HG03025 (cell line): ENCODE measurements around the gene OTOP2.

Experiments used
- ATAC-seq: cut with Tn5 transposase; IDR thresholded peaks from one replicate; pipeline ENCODE4 v1.9.1; 2021; ENCODE audit warnings: mild to moderate bottlenecking, moderate library complexity; ENCODE audit not compliant: unreplicated experiment, low FRiP score

The OTOP2 gene

DNA sequence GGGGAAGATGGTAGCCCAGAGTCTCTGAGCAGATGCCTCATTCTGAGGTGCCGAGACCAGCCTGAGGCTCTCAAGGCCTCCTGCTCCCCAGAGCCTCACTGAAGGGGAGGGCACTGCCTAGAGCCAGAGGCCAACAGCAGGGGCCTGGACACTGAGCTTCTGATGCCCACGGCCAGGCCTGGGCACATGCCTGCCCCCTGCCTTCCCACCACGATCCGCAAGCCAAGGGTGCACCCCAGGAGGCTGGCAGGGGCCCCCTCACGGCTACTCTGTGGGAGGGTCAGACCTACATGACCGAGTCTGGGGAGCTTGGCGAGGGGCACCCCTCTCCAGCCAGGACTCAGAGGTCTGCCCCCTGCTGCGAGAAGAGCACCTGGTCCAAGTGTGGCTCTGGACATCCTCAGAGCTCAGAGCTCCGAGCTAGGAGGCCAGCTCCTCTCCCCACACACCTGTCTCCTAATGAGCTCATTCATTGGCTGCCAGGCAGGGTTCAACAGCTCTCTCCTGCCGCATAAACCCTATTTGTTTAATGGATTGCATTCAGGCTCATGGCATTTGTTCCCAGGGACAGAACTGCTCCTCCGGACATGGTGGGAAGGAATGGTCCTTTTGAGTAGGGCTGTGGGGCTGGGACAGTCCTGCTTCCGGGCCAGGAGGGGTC is 25.5 kb downstream of the OTOP2 start:
- ATAC-seq, result no peak

DNA sequence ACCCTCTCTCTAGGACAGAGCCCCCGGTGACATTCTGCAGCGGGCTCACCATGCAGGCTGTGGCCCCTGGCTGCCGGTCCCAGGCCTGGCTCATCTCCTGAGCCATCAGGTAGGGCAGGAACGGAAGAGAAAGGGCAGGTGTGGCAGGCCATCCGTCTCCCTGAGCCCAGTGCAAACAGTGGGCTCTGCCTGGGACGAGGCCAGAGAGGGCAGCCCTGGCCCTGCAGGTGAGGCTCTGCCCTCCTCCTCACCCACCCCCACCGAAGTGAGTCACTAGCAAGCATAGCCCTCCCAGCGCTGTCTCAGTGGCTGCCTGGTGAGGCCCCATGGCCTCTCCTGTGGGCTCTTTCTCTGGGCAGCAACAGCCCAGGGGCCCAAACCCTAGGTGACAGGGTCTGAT is 26.1 kb downstream of the OTOP2 start:
- no peak for ATAC-seq

DNA sequence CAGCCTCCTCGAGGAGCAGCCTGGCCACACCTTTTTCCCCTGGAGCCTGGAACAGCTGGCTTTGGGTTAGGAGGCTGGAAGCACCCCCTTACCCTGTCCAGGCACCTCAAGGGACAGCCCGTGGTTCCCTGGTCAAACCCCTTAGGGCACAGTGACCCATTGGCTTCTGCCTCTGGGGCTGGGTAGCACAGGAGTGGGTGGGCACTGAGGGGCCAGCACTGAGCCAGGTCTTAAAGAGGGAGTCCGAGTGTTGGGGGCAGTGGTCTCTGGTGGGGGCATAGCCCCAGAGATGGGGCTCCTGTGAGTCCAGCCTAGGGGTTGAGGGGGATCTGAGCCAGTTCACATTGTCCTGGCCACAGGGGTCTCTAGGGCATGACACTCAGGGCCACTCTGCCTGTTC is 27.0 kb downstream of the OTOP2 start:
- ATAC-seq, result no peak

DNA sequence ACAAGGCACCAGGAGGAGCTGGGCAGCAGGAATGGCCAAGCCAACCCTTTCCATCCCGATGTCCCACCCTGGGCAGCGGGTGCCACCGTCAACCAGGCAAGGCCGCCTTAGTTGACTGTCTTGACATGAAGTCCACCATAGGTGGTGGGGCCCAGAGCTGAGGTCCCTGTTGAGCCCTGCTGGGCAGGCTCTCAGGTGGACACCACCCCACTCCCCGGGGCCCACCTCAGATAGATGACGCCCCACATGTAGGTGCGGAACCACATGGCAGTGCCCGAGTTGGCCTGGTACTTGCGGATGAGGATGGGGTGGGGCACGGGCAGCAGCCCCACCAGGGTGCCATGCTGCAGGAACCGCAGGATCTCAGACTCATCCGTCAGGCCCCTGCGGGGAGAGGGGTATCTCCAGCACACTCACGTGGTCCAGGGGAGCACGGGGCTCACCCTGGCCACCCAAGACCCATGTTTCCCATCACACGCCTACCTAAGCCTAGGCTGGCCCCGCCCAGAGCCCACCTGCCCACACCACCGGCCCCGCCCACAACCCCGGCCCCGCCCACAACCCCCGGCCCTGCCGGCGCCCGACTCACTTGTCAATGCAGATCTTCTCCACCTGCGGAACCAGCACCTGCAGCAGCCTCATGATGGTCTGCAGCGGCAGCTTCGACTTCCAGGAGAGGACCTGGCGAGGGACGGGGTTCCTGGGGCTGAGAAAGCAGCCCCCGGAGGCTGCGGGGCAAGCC is 27.8 kb downstream of the OTOP2 start:
- ATAC-seq, result no peak

DNA sequence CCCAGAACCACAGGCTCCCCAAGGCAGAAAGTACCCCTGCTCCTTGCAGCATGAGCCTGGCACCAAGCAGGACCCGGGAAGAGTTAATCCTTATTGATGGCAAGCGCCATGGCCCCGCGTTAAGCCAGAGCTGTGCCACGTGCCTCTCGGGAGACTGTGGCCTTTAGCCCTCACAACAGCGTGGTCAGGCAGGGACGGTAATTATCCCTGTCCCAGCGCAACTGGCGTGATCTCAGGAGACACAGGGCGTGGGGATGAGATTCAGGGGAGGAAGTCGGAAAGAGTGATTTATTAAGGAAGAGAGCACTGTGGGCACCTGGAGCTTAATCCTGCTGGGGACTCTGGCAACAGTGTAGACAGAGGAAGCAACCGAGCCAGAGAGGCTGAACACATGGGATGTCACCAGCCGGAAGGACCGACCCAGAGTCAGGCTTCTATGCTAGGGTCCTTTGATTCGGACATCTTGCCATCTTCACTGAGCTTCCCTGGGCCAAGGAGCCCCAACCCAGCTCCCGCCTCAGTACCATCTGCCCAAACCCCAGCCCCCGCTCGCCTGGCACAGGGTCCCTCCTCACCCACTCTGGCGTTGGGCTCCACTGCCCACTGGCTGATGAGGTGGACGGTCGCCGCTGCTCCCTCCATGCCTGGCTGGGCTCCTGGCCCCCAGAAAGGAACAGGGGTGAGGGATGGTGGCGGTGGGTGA is 28.5 kb downstream of the OTOP2 start:
- no peak for ATAC-seq

DNA sequence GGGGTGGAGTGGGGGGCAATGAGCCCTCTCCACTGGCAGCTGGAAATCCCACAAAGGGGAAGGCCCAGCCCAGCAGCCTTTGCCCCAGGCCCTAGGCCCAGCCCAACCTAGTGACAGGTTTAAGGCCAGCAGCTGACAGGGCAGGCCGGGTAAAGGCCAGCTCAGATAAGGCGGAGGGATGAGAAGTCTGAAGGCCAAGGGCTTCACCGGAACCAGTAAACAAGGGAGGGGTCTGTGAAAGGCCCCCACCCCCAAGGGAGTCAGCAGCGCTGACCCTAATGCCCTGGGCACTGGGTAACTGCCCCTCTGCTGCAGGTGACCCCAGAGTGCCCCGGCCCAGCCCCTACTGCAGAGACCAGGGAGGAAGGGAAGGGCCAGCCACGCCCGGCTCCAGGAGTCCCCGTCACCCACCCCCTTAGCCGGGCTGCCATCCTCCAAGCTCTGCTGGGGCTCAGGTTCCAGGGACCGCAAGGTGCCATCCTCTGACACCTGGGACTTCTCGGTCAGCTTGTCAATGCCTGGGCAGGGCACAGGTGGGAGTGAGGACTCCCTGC is 29.1 kb downstream of the OTOP2 start:
- ATAC-seq, result no peak

DNA sequence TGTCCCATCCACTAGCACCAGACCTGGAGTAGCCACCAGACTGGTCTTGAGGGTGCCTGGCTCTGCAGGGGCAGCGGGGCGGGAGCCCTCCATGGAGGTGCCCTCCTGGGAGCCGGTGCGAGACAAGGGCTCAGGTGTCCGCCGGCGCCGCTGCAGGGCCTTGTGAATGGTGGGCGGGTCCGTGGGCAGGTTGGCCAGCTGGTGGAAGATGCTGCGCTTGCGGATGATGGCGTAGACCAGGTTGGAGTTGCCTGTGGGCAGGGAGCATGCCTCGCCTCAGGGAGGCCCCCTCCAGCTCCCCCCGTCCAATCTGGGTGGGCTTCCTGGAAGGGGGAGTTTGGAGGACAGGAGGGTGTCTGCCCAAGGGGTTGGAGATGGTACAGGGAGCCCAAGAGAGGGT is 30.0 kb downstream of the OTOP2 start:
- no peak for ATAC-seq

DNA sequence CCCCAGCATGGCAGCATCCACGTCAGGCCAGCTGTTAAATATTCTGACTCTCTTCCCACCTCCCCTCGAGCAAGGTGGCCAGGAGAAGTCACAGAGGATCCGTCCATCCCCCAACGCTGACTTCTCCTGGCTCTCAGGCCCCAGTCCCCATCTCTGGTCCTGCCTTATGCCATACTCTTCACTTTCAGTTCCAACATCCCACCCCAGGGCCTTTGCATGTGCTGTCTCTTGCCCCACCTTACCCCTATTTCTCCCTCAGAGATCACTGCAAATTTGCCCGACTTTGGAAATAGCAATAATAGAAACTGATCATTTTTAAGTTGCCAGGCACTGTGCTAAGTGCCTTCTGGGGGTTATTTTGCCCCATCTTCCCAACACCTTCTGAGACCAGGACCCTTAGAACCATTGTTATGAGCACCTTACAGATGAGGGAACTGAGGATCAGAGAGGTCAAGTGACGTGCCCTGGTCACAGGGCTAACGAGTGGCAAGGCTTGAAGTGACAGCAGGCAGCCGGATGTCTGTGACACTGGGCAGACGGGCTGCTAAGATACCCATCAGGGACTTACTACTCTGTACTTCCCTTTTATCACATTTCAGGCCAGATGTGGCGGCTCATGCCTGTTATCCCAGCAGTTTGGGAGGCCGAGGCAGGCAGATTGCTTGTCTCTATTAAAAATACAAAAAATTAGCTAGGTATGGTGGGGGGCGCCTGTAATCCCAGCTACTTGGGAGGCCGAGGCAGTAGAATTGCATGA is 30.8 kb downstream of the OTOP2 start:
- no peak for ATAC-seq

DNA sequence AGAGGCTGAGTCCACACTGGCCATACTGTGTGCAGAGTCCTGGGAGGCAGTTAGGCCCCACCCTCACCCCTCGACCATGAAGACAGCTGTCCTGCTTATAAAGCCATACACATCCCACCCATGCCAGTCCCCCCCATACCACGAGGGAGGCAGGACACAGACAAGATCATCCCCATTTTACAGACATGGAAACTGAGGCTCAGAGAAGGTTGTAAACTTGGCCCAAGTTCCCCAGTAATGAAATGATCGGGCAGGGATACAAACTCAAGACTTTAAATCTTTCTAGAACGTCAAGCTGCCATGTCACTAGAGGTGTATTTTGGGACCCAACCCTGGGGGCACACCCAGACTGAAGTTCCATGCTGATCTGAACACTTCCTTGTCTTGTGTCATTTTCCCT is 32.0 kb downstream of the OTOP2 start:
- ATAC-seq, result no peak

DNA sequence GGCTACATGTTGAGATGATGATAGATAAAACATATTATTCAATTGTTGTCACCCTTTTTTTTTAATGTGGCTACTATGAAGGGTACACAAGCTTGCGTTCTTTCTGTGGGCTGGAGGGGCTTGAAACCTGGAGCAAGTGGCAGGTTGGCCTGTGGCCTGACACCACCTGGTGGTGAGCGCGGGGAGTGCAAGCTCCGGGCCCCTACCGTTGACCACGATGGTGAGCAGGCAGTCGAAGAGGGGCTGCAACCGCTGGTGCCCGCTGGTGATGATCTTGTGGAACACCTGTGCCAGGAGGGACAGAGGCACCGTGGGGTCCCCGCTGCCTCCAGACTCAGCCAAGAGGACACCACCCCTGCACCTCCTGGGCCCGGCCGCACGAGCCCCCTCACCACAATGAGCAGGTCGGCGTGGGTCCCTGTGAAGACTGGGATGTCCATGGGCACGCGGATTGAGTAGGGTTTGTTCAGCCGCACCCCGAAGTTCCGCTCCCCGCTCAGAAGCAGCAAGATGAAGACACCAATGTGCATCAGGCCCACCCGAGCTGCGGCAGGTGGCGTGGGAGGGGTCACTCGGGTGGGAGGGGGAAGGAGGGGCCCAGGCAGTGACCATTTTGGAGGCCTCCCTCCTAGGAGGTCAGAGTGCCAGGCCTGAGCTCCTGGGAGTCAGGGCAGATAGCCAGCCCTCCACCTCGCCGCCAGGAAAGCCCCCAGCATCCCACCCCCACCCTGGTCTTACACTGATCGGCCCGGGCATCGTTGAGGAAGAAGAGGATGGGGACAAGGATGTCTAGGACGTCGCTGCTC is 34.1 kb downstream of the OTOP2 start:
- no peak for ATAC-seq

DNA sequence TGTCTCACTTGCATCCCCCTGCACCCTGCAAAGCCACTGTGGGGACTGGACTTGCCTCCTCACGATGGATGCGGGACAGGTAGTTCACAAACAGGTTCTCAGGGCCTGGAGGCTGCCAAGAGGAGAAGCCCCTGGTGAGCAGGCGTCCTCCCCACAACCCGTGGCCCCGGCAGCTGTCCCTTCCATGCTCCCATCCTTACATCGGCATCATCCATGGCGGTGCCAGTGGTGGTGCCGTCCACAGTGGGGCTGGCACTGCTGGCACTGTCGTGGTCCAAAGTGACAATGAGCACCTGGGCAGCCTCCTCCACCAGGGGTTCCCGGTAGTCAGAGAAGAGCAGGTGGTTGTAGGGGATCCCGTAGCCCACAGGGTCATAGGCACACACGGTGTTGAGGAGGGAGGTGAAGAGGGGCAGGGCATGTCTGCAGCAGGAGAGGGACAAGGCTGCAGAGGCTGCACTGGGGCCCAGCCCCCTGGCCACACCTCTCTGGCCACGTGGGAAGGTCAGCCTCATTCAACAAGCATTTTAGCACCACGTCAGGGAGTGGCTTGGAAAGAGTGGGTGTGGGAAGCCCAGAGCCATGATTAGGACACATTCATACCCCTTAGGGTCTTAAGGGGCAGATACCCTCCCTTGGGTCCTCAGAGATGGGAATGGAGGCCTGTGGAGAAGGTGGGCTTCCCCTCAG is 35.9 kb downstream of the OTOP2 start:
- ATAC-seq, result no peak

DNA sequence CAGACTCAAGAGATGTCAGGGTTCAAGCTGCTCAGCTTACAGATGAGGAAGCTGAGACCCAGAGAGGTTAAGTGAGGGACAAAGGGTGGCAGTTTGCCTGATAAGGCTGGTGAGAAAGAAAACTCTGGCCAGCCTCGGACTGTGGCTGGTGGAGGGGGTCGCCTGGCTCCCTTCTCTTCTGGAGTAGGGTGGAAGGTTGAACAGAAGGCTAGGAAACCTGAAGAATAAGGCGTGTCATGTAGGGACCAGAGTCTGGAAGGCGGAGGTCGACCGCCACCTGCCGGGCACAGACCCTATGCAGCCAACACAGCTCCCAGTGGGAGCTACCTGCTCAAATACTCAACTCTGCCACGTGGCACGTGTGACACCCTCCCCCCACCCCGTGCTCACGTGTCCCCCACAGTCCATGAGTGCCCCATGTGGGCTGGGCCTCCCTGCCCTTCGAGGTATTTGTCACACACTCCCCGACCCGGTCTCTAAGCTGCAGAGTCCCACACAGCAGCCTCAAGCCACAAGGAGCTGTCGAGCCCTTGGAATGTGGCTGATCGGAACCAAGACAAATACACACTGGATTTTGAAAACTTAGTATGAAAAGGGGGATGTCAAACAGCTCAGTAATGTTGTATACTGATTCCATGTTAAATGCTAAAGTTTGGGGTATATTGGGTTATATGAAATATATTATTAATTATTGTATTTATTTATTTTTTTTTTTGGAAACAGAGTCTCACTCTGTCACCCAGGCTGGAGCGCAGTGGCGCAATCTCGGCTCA is 36.7 kb downstream of the OTOP2 start:
- no peak for ATAC-seq

DNA sequence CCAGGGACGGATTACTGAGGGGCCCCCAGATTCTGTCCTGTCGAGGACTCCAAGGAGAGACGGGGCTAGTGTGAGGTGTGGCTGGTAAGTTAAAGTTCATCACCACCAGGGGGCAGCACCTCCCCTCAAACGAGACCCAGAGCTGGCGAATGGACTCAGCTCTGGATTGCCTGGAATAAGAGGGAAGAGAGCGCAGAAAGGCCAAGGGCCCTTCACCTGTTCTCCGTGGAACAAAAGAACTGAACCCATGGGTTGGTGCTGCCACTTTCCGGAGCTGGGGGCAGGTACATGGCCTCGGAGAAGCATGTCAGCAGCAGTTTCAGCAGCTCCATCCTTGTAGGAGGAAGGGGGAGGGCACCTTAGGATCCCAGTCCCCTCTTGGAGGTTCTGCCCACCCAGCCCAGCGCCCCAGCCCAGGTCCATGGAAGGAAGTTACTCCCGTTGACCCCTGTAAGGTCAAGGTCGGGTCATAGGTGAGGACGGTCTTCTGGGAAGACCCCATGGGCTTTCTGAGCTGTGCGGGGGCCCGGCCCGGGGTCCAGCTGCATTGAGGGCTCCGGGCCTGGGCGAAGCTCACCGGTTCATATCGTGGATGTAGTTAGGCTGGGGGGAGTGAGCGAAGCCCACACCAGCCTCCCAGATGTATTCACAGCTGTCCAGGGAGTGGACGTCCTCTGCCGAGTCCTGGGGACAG is 37.7 kb downstream of the OTOP2 start:
- no peak for ATAC-seq

DNA sequence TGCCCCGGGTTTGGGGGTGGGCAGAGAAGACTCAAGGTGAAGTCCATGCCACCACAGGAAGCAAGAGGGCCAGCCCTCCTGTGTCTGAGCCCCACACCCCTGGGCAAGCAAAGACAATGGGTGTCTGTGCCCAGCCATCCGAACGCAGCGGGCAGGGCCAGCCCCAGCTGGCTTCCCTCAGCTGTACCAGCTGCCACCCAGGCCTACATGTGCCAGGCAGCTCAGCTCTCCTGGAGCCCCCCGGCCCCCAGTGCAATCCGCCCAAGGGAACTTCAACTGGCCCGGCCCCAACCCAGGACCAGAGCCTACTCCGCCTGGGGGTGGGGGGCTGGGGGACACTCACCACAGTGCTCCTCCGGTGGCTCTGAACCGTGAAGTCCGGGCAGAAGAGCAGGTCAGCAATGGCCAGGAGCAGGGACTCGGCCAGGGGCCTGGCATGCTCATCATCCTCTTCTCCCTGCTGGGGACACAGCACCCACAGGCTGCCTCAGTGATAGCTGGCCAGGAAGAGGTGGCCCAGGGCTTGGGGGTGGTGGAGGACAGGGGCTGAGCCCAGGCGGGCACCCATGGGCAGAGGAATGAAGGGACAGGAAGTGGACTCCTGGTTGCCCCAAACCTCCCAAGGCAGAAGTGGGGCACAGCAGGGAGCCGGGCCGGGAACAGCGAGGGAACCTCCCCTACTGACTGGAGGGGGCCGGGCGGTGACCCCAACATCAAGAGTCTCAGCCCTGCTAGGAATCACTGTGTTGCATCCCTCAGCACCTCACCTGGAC is 38.7 kb downstream of the OTOP2 start:
- no peak for ATAC-seq

DNA sequence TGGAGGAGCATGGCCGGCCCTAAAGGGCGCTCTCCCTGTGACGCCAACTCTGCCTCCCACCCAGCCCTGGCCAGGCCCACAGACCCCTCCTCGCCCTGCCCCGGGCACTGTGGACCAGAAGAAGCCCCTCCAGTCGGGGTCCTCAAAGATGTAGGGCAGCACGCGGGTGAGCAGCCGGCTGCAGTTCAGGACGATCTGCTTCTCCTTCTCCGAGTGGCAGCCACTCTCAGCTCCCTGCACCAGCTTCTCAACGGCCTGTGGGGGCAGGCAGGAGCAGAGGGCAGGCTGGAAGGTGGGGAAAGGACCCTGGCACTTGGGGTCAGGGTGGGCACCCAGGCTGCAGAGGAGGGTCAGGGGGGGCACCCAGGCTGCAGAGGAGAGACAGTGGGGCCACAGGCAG is 39.6 kb downstream of the OTOP2 start:
- ATAC-seq, result no peak

DNA sequence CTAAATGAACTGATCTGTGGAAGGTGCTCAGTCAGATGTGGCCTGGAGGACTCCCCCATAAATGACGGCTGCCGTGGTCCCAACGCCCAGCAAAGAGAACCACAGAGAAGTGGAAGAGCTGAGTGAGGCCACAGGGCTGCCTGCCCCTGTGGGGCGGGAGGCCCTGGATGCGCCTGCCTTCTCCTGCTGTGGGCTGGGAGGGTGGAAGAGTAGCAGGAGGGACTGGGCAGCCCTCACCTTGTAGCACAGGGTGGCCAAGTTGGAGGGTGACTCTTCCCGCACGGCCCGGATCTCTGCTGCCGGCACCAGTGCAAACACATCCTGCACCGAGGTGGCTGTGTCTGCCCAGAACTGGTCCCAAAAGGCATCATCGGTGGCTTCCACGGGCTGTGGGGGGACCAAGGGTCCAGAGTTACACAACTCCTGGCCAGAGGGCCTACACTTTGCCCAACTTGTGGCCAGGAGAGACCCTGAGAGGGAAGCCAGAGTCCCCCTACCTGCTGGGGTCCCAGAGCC is 40.2 kb downstream of the OTOP2 start:
- no peak for ATAC-seq

DNA sequence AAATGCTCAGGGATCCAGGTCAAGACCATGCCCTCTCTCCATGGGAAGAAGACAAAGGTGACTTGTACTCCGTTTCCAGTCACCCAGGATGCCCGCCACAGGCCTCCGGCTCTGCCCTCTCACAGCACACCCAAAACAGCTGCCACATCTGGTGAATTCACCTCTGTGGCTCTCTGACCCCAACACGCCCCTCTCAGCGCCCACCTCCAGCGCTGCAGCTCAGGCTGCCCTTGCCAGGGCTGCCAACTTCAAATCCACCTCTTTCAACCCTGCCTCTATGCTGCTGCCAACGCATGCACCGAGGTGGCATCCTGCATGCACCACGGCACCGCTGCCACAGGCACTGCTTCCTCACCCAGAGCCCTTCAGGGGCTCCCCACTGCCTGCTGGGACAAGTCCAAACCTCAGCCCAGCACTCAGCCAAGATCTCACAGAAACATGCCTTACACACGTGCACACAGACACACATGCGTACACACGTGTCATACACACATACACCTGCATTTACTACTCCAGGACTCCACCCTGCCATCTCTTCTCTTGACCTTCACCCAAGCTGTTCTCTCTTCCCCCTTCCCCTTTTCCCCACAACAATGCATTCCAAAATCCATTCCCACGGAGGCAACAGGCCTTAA is 41.0 kb downstream of the OTOP2 start:
- ATAC-seq, result no peak
